HG03097 (cell line): ENCODE results near the gene SARDH.

Experiments
- ATAC-seq: cut with Tn5 transposase; IDR thresholded peaks from one replicate; pipeline ENCODE4 v1.9.1; 2021; ENCODE audit not compliant: unreplicated experiment, low FRiP score

SARDH gene

DNA sequence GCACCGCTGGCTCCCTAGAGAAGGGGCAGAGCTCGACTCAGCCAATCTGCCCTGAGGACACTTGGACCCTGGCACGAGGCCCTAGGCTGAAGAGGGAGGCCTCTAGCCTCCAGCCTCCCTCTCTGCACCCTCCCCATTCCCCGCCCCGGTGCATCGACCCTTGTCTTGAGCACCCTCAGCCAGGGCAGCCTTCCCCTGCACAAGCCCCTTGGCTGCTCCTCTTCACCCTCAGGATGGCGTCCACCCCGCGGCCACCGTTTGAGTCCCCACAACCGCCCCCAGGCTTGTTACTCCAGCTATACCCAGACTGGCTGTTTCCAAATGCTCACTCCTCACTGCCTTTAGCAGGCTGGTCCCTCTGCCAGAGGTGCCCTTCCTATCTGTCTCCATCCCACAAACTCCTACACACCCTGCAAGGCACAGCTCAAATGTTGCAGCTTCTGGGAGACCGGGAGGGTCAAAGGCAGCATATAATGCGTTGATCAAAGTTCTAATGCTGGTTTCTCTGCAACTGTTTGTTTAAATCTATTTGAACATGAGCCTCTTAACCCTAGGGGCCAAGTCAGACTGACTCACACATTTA, 122.5 kb downstream of the SARDH start:
- no peak for ATAC-seq

DNA sequence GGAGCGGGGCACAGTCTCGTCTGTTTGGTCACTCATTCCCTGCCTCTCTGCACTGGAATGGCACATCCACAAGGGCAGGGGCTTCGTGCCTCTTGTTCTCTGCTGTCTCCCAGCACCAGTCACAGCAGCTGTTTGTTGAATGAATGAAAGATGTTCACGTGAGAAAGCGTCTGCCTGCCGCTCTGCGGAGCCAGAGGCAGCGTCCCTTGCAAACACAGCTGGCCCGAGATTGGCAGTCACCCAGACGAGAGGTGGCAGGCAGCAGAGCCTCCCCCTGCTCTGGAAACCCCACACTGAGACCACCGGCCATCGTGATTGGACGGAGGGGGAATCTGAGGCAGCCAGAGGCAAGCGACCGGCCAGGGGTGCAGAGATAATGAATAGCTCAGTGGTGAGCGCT, 123.0 kb downstream of the SARDH start:
- no peak for ATAC-seq

DNA sequence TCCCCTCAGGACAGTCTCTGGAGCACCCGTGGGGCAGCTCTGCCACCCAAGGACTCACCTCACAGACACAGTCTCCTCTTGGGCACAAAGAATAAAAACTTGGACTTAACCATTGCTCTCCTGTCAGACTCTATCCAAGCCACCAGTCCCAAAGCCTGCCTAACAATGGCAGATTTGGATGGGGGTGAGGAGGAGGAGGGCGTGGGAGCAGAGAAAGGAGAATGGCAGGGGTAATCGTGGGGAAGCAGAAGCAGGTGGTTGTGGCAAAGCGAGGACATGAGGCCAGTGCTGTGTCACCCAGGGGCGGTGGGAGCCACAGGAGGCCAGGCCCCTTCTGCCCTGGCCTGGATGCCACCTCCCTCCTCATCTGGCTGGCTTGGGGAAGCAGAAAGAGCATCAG, 123.5 kb downstream of the SARDH start:
- no peak for ATAC-seq

DNA sequence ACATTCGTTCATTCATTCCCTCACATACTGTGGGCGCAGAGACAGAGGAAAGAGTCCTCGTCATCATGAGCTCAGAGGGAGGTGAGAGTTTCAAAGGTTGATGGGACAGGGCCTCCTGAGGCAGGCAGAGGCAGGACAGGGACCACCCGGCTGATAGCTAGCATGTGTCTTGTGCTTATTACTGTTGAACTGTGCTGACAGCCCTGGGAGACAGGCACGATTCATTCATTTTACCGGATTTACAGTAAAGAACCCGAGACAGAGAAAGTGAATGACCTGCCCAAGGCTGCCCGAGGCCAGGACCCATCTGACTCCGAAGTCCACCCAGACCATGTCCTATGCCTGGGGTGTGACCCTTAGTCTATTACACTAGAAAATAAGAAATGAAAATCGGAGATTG, 124.1 kb downstream of the SARDH start:
- no peak for ATAC-seq
